Hematopoietic multipotent progenitor cell (in vitro differentiated cells): ENCODE measurements around the gene TMX2. TPM values are rescaled to one million over a fixed set of nuclear protein-coding genes. Genes with fewer than 3 reads are reported as not detected.
"Not testable (repeated sequence)": the region's sequence is repeated elsewhere in the genome, so short reads cannot be mapped to it uniquely, and the experiment has no call there.

Experiments used
- DNase-seq, 3 donors: peaks; one replicate each; pipeline ENCODE4 v3.0.0-alpha.2; 2011 to 2015; ENCODE audit warnings: low read depth in 2 of 3, low spot score in 2 of 3
- total RNA-seq: library from RNA; depleted of rRNA; stranded (reverse); fragments of >200 nt; gene quantifications from one replicate; pipeline ENCODE4 v1.2.3, GENCODE V29; 2012

TMX2 gene
- total RNA-seq, 1 donor: 42.8 TPM

- peak in 2 of 3 donors; percentile 80 to 82 for DNase-seq
Observed at GRCh38 chr11:57711414-57712255, 758 bp upstream of the TMX2 start, which contains the start of gene MED19. MED19 (minus strand) TSS chr11:57712215; CDS start chr11:57712179, 36 bp downstream.

- no peak for DNase-seq
Observed at GRCh38 chr11:57713835-57714234, 1.4 kb downstream of the TMX2 start.

- DNase-seq: not testable (repeated sequence)
Observed at GRCh38 chr11:57716726-57717125, 4.3 kb downstream of the TMX2 start.

- no peak for DNase-seq
Observed at GRCh38 chr11:57727185-57727584, 14.8 kb downstream of the TMX2 start.

- DNase-seq: no peak
Observed at GRCh38 chr11:57728829-57729228, 16.4 kb downstream of the TMX2 start.

- no peak for DNase-seq
Observed at GRCh38 chr11:57729479-57729878, 17.1 kb downstream of the TMX2 start.

- no peak for DNase-seq
Observed at GRCh38 chr11:57732661-57733060, 20.3 kb downstream of the TMX2 start.

GRCh38 chr11:57735619-57736298 lies 23.4 kb downstream of the TMX2 start:
- DNase-seq: no peak

- DNase-seq: peak; percentile 77 to 98 (median 97)
Observed at GRCh38 chr11:57741132-57742086, 29.0 kb downstream of the TMX2 start, which contains the start of gene SELENOH. SELENOH (plus strand) TSS chr11:57741491; CDS start chr11:57741596, 105 bp downstream.

GRCh38 chr11:57742087-57742452 lies 29.7 kb downstream of the TMX2 start:
- DNase-seq: no peak

GRCh38 chr11:57744357-57744756 lies 32.0 kb downstream of the TMX2 start:
- DNase-seq: no peak

GRCh38 chr11:57745206-57745605 lies 32.8 kb downstream of the TMX2 start:
- no peak for DNase-seq

GRCh38 chr11:57746920-57747319 lies 34.5 kb downstream of the TMX2 start:
- DNase-seq: no peak

GRCh38 chr11:57751176-57751575 lies 38.8 kb downstream of the TMX2 start:
- DNase-seq: no peak

- DNase-seq: peak in 1 of 3 donors; percentile 51
Observed at GRCh38 chr11:57751676-57752253, 39.4 kb downstream of the TMX2 start, which contains the start of gene BTBD18. BTBD18 (minus strand) TSS chr11:57751819; CDS start chr11:57751188, 631 bp downstream.

- no peak for DNase-seq
Observed at GRCh38 chr11:57752954-57753353, 40.6 kb downstream of the TMX2 start.

- no peak for DNase-seq
Observed at GRCh38 chr11:57758174-57758573, 45.8 kb downstream of the TMX2 start.

GRCh38 chr11:57761301-57762234 lies 49.2 kb downstream of the TMX2 start, which contains the start of gene CTNND1:
CTNND1 (plus strand) TSS chr11:57761802; CDS start chr11:57791479, 29,677 bp downstream.
- peak in 2 of 3 donors; percentile 90 to 96 for DNase-seq
